Testis (tissue), 3 donors: ENCODE measurements around the gene ABI3BP. TPM values are rescaled to one million over a fixed set of nuclear protein-coding genes. Genes with fewer than 3 reads are reported as not detected.

Experiments used
- DNase-seq: peaks from one replicate; pipeline ENCODE4 v3.0.0-alpha.2; 2019
- H3K27ac ChIP-seq, 2 donors: fragments of 200-600 bp; sonication (generic); one replicate each; pipeline ENCODE4 v1.5.1; 2019
- H3K27me3 ChIP-seq: fragments of 200-600 bp; sonication (generic); one replicate; pipeline ENCODE4 v1.5.1; 2019
- H3K36me3 ChIP-seq: fragments of 200-600 bp; sonication (generic); one replicate; pipeline ENCODE4 v1.5.1; 2017; ENCODE audit warnings: low read depth; ENCODE audit errors: missing control alignments
- H3K4me1 ChIP-seq: fragments of 200-600 bp; sonication (generic); one replicate; pipeline ENCODE4 v1.5.1; 2019
- H3K4me3 ChIP-seq, 2 donors: fragments of 200-600 bp; sonication (generic); one replicate each; pipeline ENCODE4 v1.5.1; 2017 to 2019
- H3K9me3 ChIP-seq: fragments of 200-600 bp; sonication (generic); one replicate; pipeline ENCODE4 v1.5.1; 2017
- CTCF ChIP-seq, 3 experiments: fragments of 450-650 bp in 2 of 3; fragments of 200-600 bp in 1 of 3; sonication (generic) in 1 of 3; IDR thresholded peaks; one replicate each; pipeline ENCODE4 v1.5.1; 2016 to 2019; ENCODE audit warnings: antibody characterized with exemption in 3 of 3, mild to moderate bottlenecking in 2 of 3, moderate library complexity in 1 of 3
- POLR2A ChIP-seq: fragments of 450-650 bp; IDR thresholded peaks from one replicate; pipeline ENCODE4 v1.6.1; 2017; ENCODE audit warnings: antibody characterized with exemption, mild to moderate bottlenecking, moderate library complexity
- WGBS, 2 donors: methylation state at CpG; one replicate each; pipeline ENCODE4 v1.1.5; 2018; 5-methylcytosine and 5-hydroxymethylcytosine counted together
- intact Hi-C: fragments of 100-400 bp; cut with DNase I; formaldehyde crosslinking; loops from one replicate; pipeline ENCODE4 v1.15.1; 2023; ENCODE audit warnings: low total_unique reads
- polyA plus RNA-seq: library from polyadenylated mRNA; stranded (reverse); fragments of 350-450 nt; fragmentation: Illumina TruSeq; extraction: RNeasy Lipid Tissue Mini Kit (QIAGEN cat#74804); gene quantifications from one replicate; pipeline ENCODE4 v1.2.3, GENCODE V29; 2014; ENCODE audit warnings: low read depth, low replicate concordance; ENCODE audit not compliant: insufficient read depth
- total RNA-seq, 2 donors: library from RNA; depleted of rRNA; stranded (reverse); fragments of >200 nt; gene quantifications; one replicate each; pipeline ENCODE4 v1.2.3, GENCODE V29; 2016

The ABI3BP gene
- total and polyA plus RNA-seq, 3 donors from 2014 or later: 8.7 to 58.2 (median 25.0) TPM

- intact Hi-C loops: no loop called here
- no peaks in the 10 kb centered on the region for H3K4me1 ChIP-seq
- H3K9me3 ChIP-seq: no peaks in the 10 kb centered on the region
- no peak for TF ChIP-seq POLR2A
- no peak for TF ChIP-seq CTCF (IDR thresholded peaks at IDR 0.05)
- no peak for DNase-seq
- no peak overlapping the region for H3K27ac ChIP-seq
- no peaks in the 10 kb centered on the region for H3K27me3 ChIP-seq
- H3K36me3 ChIP-seq: no peaks in the 10 kb centered on the region
- 47 to 61% methylated on average over 2 of the region's 2 CpGs for WGBS, 2 donors
- H3K4me3 ChIP-seq: no peak overlapping the region
Observed at GRCh38 chr3:100869787-100870186, 123.4 kb downstream of the ABI3BP start.

- no peak overlapping the region for H3K27ac ChIP-seq
- H3K27me3 ChIP-seq: no peaks in the 10 kb centered on the region
- TF ChIP-seq POLR2A: no peak
- TF ChIP-seq CTCF (IDR thresholded peaks at IDR 0.05): no peak
- no peaks in the 10 kb centered on the region for H3K4me1 ChIP-seq
- no peaks in the 10 kb centered on the region for H3K36me3 ChIP-seq
- no peak for DNase-seq
- no peak overlapping the region for H3K4me3 ChIP-seq
- intact Hi-C loops: no loop called here
- H3K9me3 ChIP-seq: no peaks in the 10 kb centered on the region
- 50 to 58% methylated on average over 3 of the region's 3 CpGs for WGBS, 2 donors
Observed at GRCh38 chr3:100868894-100869293, 124.3 kb downstream of the ABI3BP start.

- no peaks in the 10 kb centered on the region for H3K9me3 ChIP-seq
- H3K4me3 ChIP-seq: no peak overlapping the region
- no peaks in the 10 kb centered on the region for H3K4me1 ChIP-seq
- 86 to 91% methylated on average over 1 of the region's 1 CpG for WGBS, 2 donors
- TF ChIP-seq CTCF (IDR thresholded peaks at IDR 0.05) (no peak), POLR2A (no peak)
- no peaks in the 10 kb centered on the region for H3K27me3 ChIP-seq
- no peak for DNase-seq
- H3K36me3 ChIP-seq: no peaks in the 10 kb centered on the region
- intact Hi-C loops: no loop called here
- no peak overlapping the region for H3K27ac ChIP-seq
Observed at GRCh38 chr3:100868096-100868495, 125.1 kb downstream of the ABI3BP start.

GRCh38 chr3:100865442-100865841, 127.8 kb downstream of the ABI3BP start:
- 42 to 61% methylated on average over 1 of the region's 1 CpG for WGBS, 2 donors
- TF ChIP-seq POLR2A (no peak), CTCF (IDR thresholded peaks at IDR 0.05) (no peak)
- no peaks in the 10 kb centered on the region for H3K27me3 ChIP-seq
- H3K4me1 ChIP-seq: no peaks in the 10 kb centered on the region
- intact Hi-C loops: no loop called here
- H3K9me3 ChIP-seq: no peaks in the 10 kb centered on the region
- H3K36me3 ChIP-seq: no peaks in the 10 kb centered on the region
- no peak overlapping the region for H3K27ac ChIP-seq
- no peak overlapping the region for H3K4me3 ChIP-seq
- no peak for DNase-seq

- peak overlapping the region in 1 of 2 donors; percentile 12 for H3K27ac ChIP-seq
- WGBS, 2 donors: 46% methylated on average over 2 of the region's 2 CpGs
Observed at GRCh38 chr3:100864471-100865250, 128.6 kb downstream of the ABI3BP start.

More at GRCh38 chr3:100864471-100865250, 128.6 kb downstream of the ABI3BP start:
- no peak overlapping the region for H3K4me3 ChIP-seq
- intact Hi-C loops: no loop called here
- no peak for DNase-seq
- H3K4me1 ChIP-seq: no peaks in the 10 kb centered on the region
- no peaks in the 10 kb centered on the region for H3K9me3 ChIP-seq
- H3K27me3 ChIP-seq: no peaks in the 10 kb centered on the region
- H3K36me3 ChIP-seq: no peaks in the 10 kb centered on the region
- no peak for TF ChIP-seq CTCF (IDR thresholded peaks at IDR 0.05)
- TF ChIP-seq POLR2A: no peak
